Keratinocyte (primary cell): ENCODE data around the gene DSCAML1. TPM values are rescaled to one million over a fixed set of nuclear protein-coding genes. Genes with fewer than 3 reads are reported as not detected.

ENCODE experiments used
- DNase-seq: peaks from one replicate; pipeline ENCODE4 v3.0.0-alpha.2; 2011; ENCODE audit warnings: low read depth, missing footprints, low spot score
- FAIRE-seq: peaks from 2 replicates; lab custom pipeline; 2011; peaks lifted over from hg19 to GRCh38; lab: Jason Lieb, UNC
- H2AFZ ChIP-seq: 2 replicates; pipeline ENCODE4 v1.6.0; 2012; ENCODE audit warnings: low read length, control low read depth, inconsistent platforms; ENCODE audit not compliant: control insufficient read depth
- H3K27ac ChIP-seq: 2 replicates; pipeline ENCODE4 v1.5.1; 2011; ENCODE audit warnings: low read length; ENCODE audit not compliant: control insufficient read depth, insufficient read depth
- H3K27me3 ChIP-seq: 3 replicates; pipeline ENCODE4 v1.6.0; 2011; ENCODE audit warnings: low read length; ENCODE audit not compliant: control insufficient read depth, insufficient read depth; ENCODE audit errors: extremely low read depth
- H3K36me3 ChIP-seq, 2 experiments: 2 replicates in 1 of 2; 3 replicates in 1 of 2; pipeline ENCODE4 v1.5.1; 2011; ENCODE audit warnings: low read length in 2 of 2, mild to moderate bottlenecking in 1 of 2; ENCODE audit not compliant: control insufficient read depth in 2 of 2, insufficient read depth in 2 of 2; ENCODE audit errors: extremely low read depth in 1 of 2
- H3K4me1 ChIP-seq: 3 replicates; pipeline ENCODE4 v1.5.1; 2011; ENCODE audit warnings: low read length; ENCODE audit not compliant: control insufficient read depth, insufficient read depth; ENCODE audit errors: extremely low read depth
- H3K4me2 ChIP-seq: 3 replicates; pipeline ENCODE4 v1.6.0; 2011; ENCODE audit warnings: low read depth, low read length; ENCODE audit not compliant: control insufficient read depth, insufficient read depth; ENCODE audit errors: extremely low read depth
- H3K4me3 ChIP-seq, 3 experiments: fragments of 200-600 bp in 1 of 3; sonication (generic) in 1 of 3; 2 replicates in 2 of 3; 3 replicates in 1 of 3; pipeline ENCODE4 v1.5.1; 2011 to 2016; ENCODE audit warnings: low read length in 3 of 3, mild to moderate bottlenecking in 3 of 3, control low read depth in 2 of 3, inconsistent platforms in 1 of 3, low read depth in 1 of 3, mixed read lengths in 1 of 3, mixed run types in 1 of 3, moderate library complexity in 1 of 3; ENCODE audit not compliant: control insufficient read depth in 2 of 3, insufficient read depth in 2 of 3; ENCODE audit errors: extremely low read depth in 1 of 3
- H3K79me2 ChIP-seq: 2 replicates; pipeline ENCODE4 v1.6.0; 2012; ENCODE audit warnings: low read length; ENCODE audit not compliant: control insufficient read depth, insufficient read depth
- H3K9ac ChIP-seq: 3 replicates; pipeline ENCODE4 v1.6.0; 2011; ENCODE audit warnings: low read length; ENCODE audit not compliant: control insufficient read depth, insufficient read depth; ENCODE audit errors: extremely low read depth
- H3K9me1 ChIP-seq: 3 replicates; pipeline ENCODE4 v1.6.0; 2011; ENCODE audit warnings: low read length; ENCODE audit not compliant: control insufficient read depth, insufficient read depth; ENCODE audit errors: extremely low read depth
- H3K9me3 ChIP-seq: 2 replicates; pipeline ENCODE4 v1.5.1; 2012; ENCODE audit warnings: low read depth, low read length; ENCODE audit not compliant: control insufficient read depth
- H4K20me1 ChIP-seq: 3 replicates; pipeline ENCODE4 v1.6.0; 2011; ENCODE audit warnings: low read length; ENCODE audit not compliant: control insufficient read depth, insufficient read depth; ENCODE audit errors: extremely low read depth
- EZH2 ChIP-seq: IDR thresholded peaks from one replicate; pipeline ENCODE4 v1.6.1; 2012; ENCODE audit warnings: inconsistent platforms, mild to moderate bottlenecking, low read length, moderate library complexity
- dilution Hi-C: fragments of 300-500 bp; cut with MboI; formaldehyde crosslinking; loops from one replicate; pipeline ENCODE4 v1.7.0; 2020; ENCODE audit warnings: low sequenced_read_pairs; ENCODE audit not compliant: extremely low pct_ligation_motif_present
- polyA plus RNA-seq, 5 experiments: library from polyadenylated mRNA; depleted of rRNA in 3 of 5; stranded (reverse) in 3 of 5; stranded (forward) in 1 of 5; unstranded in 1 of 5; fragments of >200 nt; gene quantifications; 1 replicate in 1 of 5; 2 replicates in 3 of 5; 3 replicates in 1 of 5; pipeline versions ENCODE4 v1.2.1 to v1.2.3, GENCODE V29; 2011 to 2012; ENCODE audit warnings: missing spikeins in 2 of 5, low read depth in 1 of 5, low replicate concordance in 1 of 5
- TF ChIP-seq, protein P1 (sequence below), 3 experiments: IDR thresholded peaks in 1 of 3; conservative IDR thresholded peaks in 1 of 3; optimal IDR thresholded peaks in 1 of 3; 2 replicates in 2 of 3; 3 replicates in 1 of 3; pipeline versions ENCODE3 to v1.5.1; 2011; ENCODE audit warnings: low read length in 3 of 3, mild to moderate bottlenecking in 3 of 3, moderate library complexity in 2 of 3, control low read depth in 1 of 3, inconsistent platforms in 1 of 3; ENCODE audit not compliant: insufficient read depth in 2 of 3; ENCODE audit errors: extremely low read depth in 1 of 3

Gene DSCAML1
- polyA plus RNA-seq, 1 donor (not counting 4 experiments of a cell fraction or from before 2014, with no cell fraction given): not detected

DNA sequence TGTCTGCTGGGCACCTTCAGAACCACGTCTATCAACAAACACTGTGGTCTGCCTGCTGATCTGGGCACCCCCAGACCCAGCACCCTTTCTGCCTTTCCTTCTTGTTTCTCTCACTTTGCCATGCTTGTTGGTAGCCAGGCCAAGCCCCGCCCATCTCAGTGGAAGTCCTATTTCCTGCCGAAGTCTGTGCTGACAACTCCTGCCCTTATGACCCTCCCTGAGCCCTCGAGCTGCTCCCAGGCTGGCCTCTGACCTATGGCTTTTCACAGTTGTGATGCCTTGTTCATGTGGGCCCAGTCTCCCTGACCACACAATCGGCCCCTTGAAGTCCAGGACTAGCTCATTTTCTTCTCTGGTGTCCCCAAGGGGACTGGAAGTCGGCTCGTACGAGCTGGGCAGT is 132.1 kb downstream of the DSCAML1 start:
- H3K27ac ChIP-seq: no peak overlapping the region
- dilution Hi-C loops: no loop called here
- H3K9ac ChIP-seq: no peak overlapping the region
- no peaks in the 10 kb centered on the region for H3K9me1 ChIP-seq
- TF ChIP-seq, protein P1, sequence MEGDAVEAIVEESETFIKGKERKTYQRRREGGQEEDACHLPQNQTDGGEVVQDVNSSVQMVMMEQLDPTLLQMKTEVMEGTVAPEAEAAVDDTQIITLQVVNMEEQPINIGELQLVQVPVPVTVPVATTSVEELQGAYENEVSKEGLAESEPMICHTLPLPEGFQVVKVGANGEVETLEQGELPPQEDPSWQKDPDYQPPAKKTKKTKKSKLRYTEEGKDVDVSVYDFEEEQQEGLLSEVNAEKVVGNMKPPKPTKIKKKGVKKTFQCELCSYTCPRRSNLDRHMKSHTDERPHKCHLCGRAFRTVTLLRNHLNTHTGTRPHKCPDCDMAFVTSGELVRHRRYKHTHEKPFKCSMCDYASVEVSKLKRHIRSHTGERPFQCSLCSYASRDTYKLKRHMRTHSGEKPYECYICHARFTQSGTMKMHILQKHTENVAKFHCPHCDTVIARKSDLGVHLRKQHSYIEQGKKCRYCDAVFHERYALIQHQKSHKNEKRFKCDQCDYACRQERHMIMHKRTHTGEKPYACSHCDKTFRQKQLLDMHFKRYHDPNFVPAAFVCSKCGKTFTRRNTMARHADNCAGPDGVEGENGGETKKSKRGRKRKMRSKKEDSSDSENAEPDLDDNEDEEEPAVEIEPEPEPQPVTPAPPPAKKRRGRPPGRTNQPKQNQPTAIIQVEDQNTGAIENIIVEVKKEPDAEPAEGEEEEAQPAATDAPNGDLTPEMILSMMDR (optimal IDR thresholded peaks at IDR 0.05 in 1 of 3, IDR thresholded peaks at IDR 0.05 in 1 of 3, conservative IDR thresholded peaks at IDR 0.05 in 1 of 3; ENCODE audit: extremely low read depth in 1 of 3, insufficient read depth in 2 of 3, low read length in 3 of 3): no peak
- no peak for TF ChIP-seq EZH2
- H3K9me3 ChIP-seq: no peaks in the 10 kb centered on the region
- no peak overlapping the region for H2AFZ ChIP-seq
- no peaks in the 10 kb centered on the region for H3K36me3 ChIP-seq
- peaks cover 18% of the 10 kb centered on the region for H3K27me3 ChIP-seq
- H3K4me3 ChIP-seq: no peak overlapping the region
- H3K4me2 ChIP-seq: no peak overlapping the region
- H3K4me1 ChIP-seq: no peaks in the 10 kb centered on the region
- H4K20me1 ChIP-seq: no peaks in the 10 kb centered on the region
- no peak for FAIRE-seq
- no peaks in the 10 kb centered on the region for H3K79me2 ChIP-seq
- no peak for DNase-seq

DNA sequence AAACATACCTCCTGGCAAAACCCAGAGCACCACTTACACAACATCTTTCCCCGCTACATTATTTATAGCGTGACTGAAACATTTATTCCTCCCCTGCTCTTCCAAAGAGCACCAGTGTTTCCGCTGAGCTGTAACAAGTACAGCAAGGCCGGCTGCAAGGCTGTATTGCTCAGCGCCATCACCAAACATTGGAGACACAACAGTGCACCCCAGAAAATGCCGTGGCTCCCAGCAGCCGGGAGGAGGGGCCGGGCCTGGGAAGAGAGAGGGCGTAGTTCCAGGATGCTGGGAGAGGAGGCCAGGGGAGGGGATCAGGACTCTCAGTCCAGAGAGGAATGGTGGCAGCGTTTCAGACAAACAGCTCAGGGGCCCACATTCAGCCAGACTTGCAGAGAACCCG is 133.2 kb downstream of the DSCAML1 start:
- Histone ChIP-seq H4K20me1 (no peaks in the 10 kb centered on the region), H3K9me3 (no peaks in the 10 kb centered on the region), H3K4me1 (no peaks in the 10 kb centered on the region), H3K36me3 (no peaks in the 10 kb centered on the region), H2AFZ (no peak overlapping the region), H3K27me3 (peaks cover 9% of the 10 kb centered on the region), H3K9ac (no peak overlapping the region), H3K79me2 (no peaks in the 10 kb centered on the region), H3K4me3 (no peak overlapping the region), H3K27ac (no peak overlapping the region), H3K4me2 (no peak overlapping the region), H3K9me1 (no peaks in the 10 kb centered on the region)
- dilution Hi-C loops: no loop called here
- FAIRE-seq (no peak), DNase-seq (no peak)
- TF ChIP-seq EZH2: no peak
- TF ChIP-seq, protein P1 (optimal IDR thresholded peaks at IDR 0.05 in 1 of 3, IDR thresholded peaks at IDR 0.05 in 1 of 3, conservative IDR thresholded peaks at IDR 0.05 in 1 of 3; ENCODE audit: extremely low read depth in 1 of 3, insufficient read depth in 2 of 3, low read length in 3 of 3): no peak
